Measurements from ENCODE around the gene ANO8.

The ANO8 gene

DNA sequence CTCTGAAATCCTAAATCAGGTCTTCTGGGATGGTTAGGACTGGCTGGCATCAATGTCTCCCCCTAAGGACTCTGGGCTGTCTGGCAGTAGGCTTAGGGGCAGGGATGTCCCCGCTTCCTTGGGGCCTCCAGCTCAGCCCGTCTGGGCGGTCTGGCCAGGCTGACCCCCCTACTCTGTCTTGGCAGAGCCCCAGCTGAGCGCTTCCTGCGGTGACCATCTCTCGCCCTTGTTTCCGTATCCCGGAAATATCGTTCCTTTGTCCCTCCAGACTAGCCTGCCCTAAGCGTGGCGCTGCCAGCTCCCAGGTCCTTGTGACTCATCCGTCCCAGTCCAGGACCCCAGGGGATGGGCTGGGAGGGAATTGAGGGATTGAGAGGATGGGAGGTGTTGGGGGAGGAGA is 14.0 kb upstream of the ANO8 start:
- Histone ChIP-seq H3K14ac (ENCODE audit: low read length) (no peak overlapping the region), H4K91ac (ENCODE audit: low read depth, low read length, poor library complexity) (no peak overlapping the region), H3K4me3 (ENCODE audit: low read length in 2 of 2) (no peak overlapping the region), H2BK120ac (ENCODE audit: low read depth, low read length) (no peak overlapping the region), H2BK15ac (ENCODE audit: low read length) (no peak overlapping the region), H3K27ac (replicated peaks; ENCODE audit: low read length) (no peak overlapping the region), H3K4ac (ENCODE audit: low read length) (no peak overlapping the region), H2AFZ (ENCODE audit: low read length) (peak overlapping the region; percentile 79), H2BK12ac (ENCODE audit: low read length) (no peak overlapping the region), H3K27me3 (ENCODE audit: control insufficient read depth in 3 of 3, insufficient read depth in 3 of 3, low read depth in 1 of 3, low read length in 3 of 3) (no peaks in the 10 kb centered on the region), H3K9me3 (replicated peaks in 1 of 2; ENCODE audit: control insufficient read depth in 2 of 2, insufficient read depth in 1 of 2, low read depth in 1 of 2, low read length in 2 of 2) (no peaks in the 10 kb centered on the region), H4K8ac (ENCODE audit: low read depth, low read length) (no peak overlapping the region), H3K9ac (ENCODE audit: low read depth, low read length, poor library complexity) (no peak overlapping the region), H3K4me2 (ENCODE audit: insufficient read depth, low read length, poor library complexity, severe bottlenecking) (no peak overlapping the region), H3K23ac (ENCODE audit: low read depth, low read length, poor library complexity) (no peak overlapping the region), H3K18ac (ENCODE audit: low read length) (peak overlapping the region; percentile 86), H3K79me1 (ENCODE audit: low read depth, low read length) (no peaks in the 10 kb centered on the region), H2AK5ac (ENCODE audit: low read depth, low read length) (no peak overlapping the region), H3K36me3 (replicated peaks in 1 of 2; ENCODE audit: control insufficient read depth in 2 of 2, insufficient read depth in 2 of 2, low read length in 2 of 2) (no peaks in the 10 kb centered on the region), H3K4me1 (ENCODE audit: control insufficient read depth in 2 of 2, insufficient read depth in 1 of 2, low read depth in 1 of 2, low read length in 2 of 2) (peaks cover 2 to 4% of the 10 kb centered on the region in 2 donors), H2BK5ac (ENCODE audit: low read length) (no peak overlapping the region)
- peak; percentile 23 for DNase-seq (ENCODE audit: low spot score)
- WGBS, 2 donors (ENCODE audit: extremely low coverage in 2 of 2, insufficient read length in 2 of 2, insufficient replicate concordance in 1 of 2): no CpG with 5 or more reads among the region's 12 CpGs

DNA sequence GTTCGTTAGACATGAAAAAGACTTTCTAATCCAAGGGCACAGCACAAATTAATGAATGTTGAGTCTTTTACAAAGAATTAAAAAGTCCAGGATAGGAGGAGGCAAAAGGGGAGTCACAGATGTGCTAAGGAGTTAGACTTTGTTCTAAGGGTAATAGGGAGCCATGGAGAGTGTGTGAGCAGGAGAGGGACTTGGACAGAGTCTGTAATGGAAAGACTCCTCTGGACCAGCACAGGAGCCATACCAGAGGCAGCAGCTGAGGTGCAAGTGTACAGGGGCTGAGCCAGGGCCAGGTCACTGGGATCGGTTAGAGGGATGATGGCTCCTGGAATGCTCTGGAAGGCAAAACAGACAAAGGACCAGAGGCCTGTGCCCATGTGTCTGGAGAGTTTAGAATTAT is 13.2 kb upstream of the ANO8 start:
- H3K27ac ChIP-seq (replicated peaks; ENCODE audit: low read length): no peak overlapping the region
- H3K79me1 ChIP-seq (ENCODE audit: low read depth, low read length): no peaks in the 10 kb centered on the region
- no peak overlapping the region for H2BK5ac ChIP-seq (ENCODE audit: low read length)
- peaks cover 2 to 4% of the 10 kb centered on the region in 2 donors for H3K4me1 ChIP-seq (ENCODE audit: control insufficient read depth in 2 of 2, insufficient read depth in 1 of 2, low read depth in 1 of 2, low read length in 2 of 2)
- H2BK120ac ChIP-seq (ENCODE audit: low read depth, low read length): no peak overlapping the region
- H3K9me3 ChIP-seq (replicated peaks in 1 of 2; ENCODE audit: control insufficient read depth in 2 of 2, insufficient read depth in 1 of 2, low read depth in 1 of 2, low read length in 2 of 2): no peaks in the 10 kb centered on the region
- no peak overlapping the region for H3K23ac ChIP-seq (ENCODE audit: low read depth, low read length, poor library complexity)
- H2AK5ac ChIP-seq (ENCODE audit: low read depth, low read length): no peak overlapping the region
- H2BK12ac ChIP-seq (ENCODE audit: low read length): no peak overlapping the region
- no peak overlapping the region for H3K14ac ChIP-seq (ENCODE audit: low read length)
- no CpG with 5 or more reads among the region's 2 CpGs for WGBS, 2 donors (ENCODE audit: extremely low coverage in 2 of 2, insufficient read length in 2 of 2, insufficient replicate concordance in 1 of 2)
- H3K4me3 ChIP-seq (ENCODE audit: low read length in 2 of 2): no peak overlapping the region
- H3K4me2 ChIP-seq (ENCODE audit: insufficient read depth, low read length, poor library complexity, severe bottlenecking): no peak overlapping the region
- no peak overlapping the region for H4K91ac ChIP-seq (ENCODE audit: low read depth, low read length, poor library complexity)
- H3K18ac ChIP-seq (ENCODE audit: low read length): no peak overlapping the region
- H3K36me3 ChIP-seq (replicated peaks in 1 of 2; ENCODE audit: control insufficient read depth in 2 of 2, insufficient read depth in 2 of 2, low read length in 2 of 2): peaks cover 0 to 3% of the 10 kb centered on the region in 2 donors
- no peak for DNase-seq (ENCODE audit: low spot score)
- H2AFZ ChIP-seq (ENCODE audit: low read length): no peak overlapping the region
- no peak overlapping the region for H2BK15ac ChIP-seq (ENCODE audit: low read length)
- H3K27me3 ChIP-seq (ENCODE audit: control insufficient read depth in 3 of 3, insufficient read depth in 3 of 3, low read depth in 1 of 3, low read length in 3 of 3): no peaks in the 10 kb centered on the region
- H3K9ac ChIP-seq (ENCODE audit: low read depth, low read length, poor library complexity): no peak overlapping the region
- no peak overlapping the region for H4K8ac ChIP-seq (ENCODE audit: low read depth, low read length)
- no peak overlapping the region for H3K4ac ChIP-seq (ENCODE audit: low read length)

DNA sequence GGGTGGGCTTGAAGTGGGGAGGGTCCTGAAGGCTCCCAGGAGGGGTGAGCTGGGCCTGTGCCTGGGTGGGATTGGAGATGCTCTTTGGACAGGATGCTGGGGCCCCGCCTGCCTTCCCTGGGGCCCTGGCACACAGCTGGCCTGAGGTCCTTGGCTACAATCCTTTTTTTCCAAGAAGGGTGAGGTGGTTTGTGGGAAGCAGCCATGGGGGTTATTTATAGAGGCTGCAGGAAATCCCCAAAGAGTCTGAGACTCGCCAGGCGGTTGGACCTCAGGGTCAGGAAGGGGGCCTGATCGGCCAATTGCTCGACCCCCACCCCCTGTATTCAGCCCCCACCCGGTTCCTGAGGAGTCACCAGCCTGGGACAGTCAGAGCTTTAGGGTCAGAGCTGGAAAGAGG is 12.7 kb upstream of the ANO8 start:
- no peak overlapping the region for H3K4ac ChIP-seq (ENCODE audit: low read length)
- no peak overlapping the region for H3K4me3 ChIP-seq (ENCODE audit: low read length in 2 of 2)
- no peak overlapping the region for H3K18ac ChIP-seq (ENCODE audit: low read length)
- H4K8ac ChIP-seq (ENCODE audit: low read depth, low read length): no peak overlapping the region
- peaks cover 0 to 6% of the 10 kb centered on the region in 2 donors for H3K36me3 ChIP-seq (replicated peaks in 1 of 2; ENCODE audit: control insufficient read depth in 2 of 2, insufficient read depth in 2 of 2, low read length in 2 of 2)
- no peak overlapping the region for H2BK120ac ChIP-seq (ENCODE audit: low read depth, low read length)
- no peak overlapping the region for H3K27ac ChIP-seq (replicated peaks; ENCODE audit: low read length)
- no peak for DNase-seq (ENCODE audit: low spot score)
- no peak overlapping the region for H3K9ac ChIP-seq (ENCODE audit: low read depth, low read length, poor library complexity)
- no CpG with 5 or more reads among the region's 6 CpGs for WGBS, 2 donors (ENCODE audit: extremely low coverage in 2 of 2, insufficient read length in 2 of 2, insufficient replicate concordance in 1 of 2)
- no peaks in the 10 kb centered on the region for H3K27me3 ChIP-seq (ENCODE audit: control insufficient read depth in 3 of 3, insufficient read depth in 3 of 3, low read depth in 1 of 3, low read length in 3 of 3)
- no peak overlapping the region for H3K4me2 ChIP-seq (ENCODE audit: insufficient read depth, low read length, poor library complexity, severe bottlenecking)
- no peak overlapping the region for H4K91ac ChIP-seq (ENCODE audit: low read depth, low read length, poor library complexity)
- H3K79me1 ChIP-seq (ENCODE audit: low read depth, low read length): no peaks in the 10 kb centered on the region
- H3K9me3 ChIP-seq (replicated peaks in 1 of 2; ENCODE audit: control insufficient read depth in 2 of 2, insufficient read depth in 1 of 2, low read depth in 1 of 2, low read length in 2 of 2): no peaks in the 10 kb centered on the region
- H2AK5ac ChIP-seq (ENCODE audit: low read depth, low read length): peak overlapping the region; percentile 36
- no peak overlapping the region for H2BK15ac ChIP-seq (ENCODE audit: low read length)
- H3K4me1 ChIP-seq (ENCODE audit: control insufficient read depth in 2 of 2, insufficient read depth in 1 of 2, low read depth in 1 of 2, low read length in 2 of 2): peaks cover 2 to 4% of the 10 kb centered on the region in 2 donors
- no peak overlapping the region for H3K14ac ChIP-seq (ENCODE audit: low read length)
- H2AFZ ChIP-seq (ENCODE audit: low read length): no peak overlapping the region
- H2BK5ac ChIP-seq (ENCODE audit: low read length): no peak overlapping the region
- no peak overlapping the region for H3K23ac ChIP-seq (ENCODE audit: low read depth, low read length, poor library complexity)
- no peak overlapping the region for H2BK12ac ChIP-seq (ENCODE audit: low read length)

DNA sequence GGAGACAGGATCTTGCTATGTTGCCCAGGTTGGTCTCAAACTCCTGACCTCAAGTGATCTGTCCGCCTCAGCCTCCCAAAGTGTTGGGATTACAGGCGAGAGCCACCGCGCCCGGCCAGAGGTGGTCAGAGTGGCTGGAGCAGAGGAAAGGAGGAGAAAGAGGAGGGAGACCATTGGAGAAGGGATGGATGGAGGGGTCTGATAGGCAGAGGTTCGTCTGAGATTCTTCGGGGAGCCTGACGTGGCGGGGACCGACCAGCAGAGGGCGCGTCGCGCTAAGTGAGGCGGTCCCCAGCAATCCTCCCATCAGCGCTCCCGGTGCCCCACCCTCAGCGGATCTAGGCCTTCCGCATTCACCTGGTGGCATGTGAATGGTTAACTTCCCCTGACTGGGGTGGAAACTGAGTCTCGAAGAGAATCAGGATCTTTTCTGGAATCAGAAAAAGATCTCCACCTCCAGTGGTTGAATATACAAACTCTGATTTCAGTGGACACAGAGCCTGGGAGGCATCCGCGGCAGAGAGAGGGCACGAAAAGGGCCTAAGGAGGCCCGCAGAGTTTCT is 11.5 kb upstream of the ANO8 start:
- no CpG with 5 or more reads among the region's 24 CpGs for WGBS, 2 donors (ENCODE audit: extremely low coverage in 2 of 2, insufficient read length in 2 of 2, insufficient replicate concordance in 1 of 2)
- DNase-seq (ENCODE audit: low spot score): peak; percentile 66

More for the DNA sequence above, 11.5 kb upstream of the ANO8 start:
- Histone ChIP-seq H2BK15ac (ENCODE audit: low read length) (no peak overlapping the region), H3K27ac (replicated peaks; ENCODE audit: low read length) (no peak overlapping the region), H3K9ac (ENCODE audit: low read depth, low read length, poor library complexity) (no peak overlapping the region), H2BK12ac (ENCODE audit: low read length) (no peak overlapping the region), H3K9me3 (replicated peaks in 1 of 2; ENCODE audit: control insufficient read depth in 2 of 2, insufficient read depth in 1 of 2, low read depth in 1 of 2, low read length in 2 of 2) (no peaks in the 10 kb centered on the region), H3K4me3 (ENCODE audit: low read length in 2 of 2) (no peak overlapping the region), H4K91ac (ENCODE audit: low read depth, low read length, poor library complexity) (no peak overlapping the region), H3K36me3 (replicated peaks in 1 of 2; ENCODE audit: control insufficient read depth in 2 of 2, insufficient read depth in 2 of 2, low read length in 2 of 2) (peaks cover 6 to 16% of the 10 kb centered on the region in 2 donors), H3K18ac (ENCODE audit: low read length) (no peak overlapping the region), H2BK5ac (ENCODE audit: low read length) (no peak overlapping the region), H3K4me1 (ENCODE audit: control insufficient read depth in 2 of 2, insufficient read depth in 1 of 2, low read depth in 1 of 2, low read length in 2 of 2) (peaks cover 2 to 4% of the 10 kb centered on the region in 2 donors), H3K23ac (ENCODE audit: low read depth, low read length, poor library complexity) (no peak overlapping the region), H4K8ac (ENCODE audit: low read depth, low read length) (no peak overlapping the region), H2BK120ac (ENCODE audit: low read depth, low read length) (no peak overlapping the region), H3K14ac (ENCODE audit: low read length) (no peak overlapping the region), H3K4me2 (ENCODE audit: insufficient read depth, low read length, poor library complexity, severe bottlenecking) (no peak overlapping the region), H3K79me1 (ENCODE audit: low read depth, low read length) (peaks cover 4% of the 10 kb centered on the region), H2AFZ (ENCODE audit: low read length) (peak overlapping the region; percentile 32), H3K4ac (ENCODE audit: low read length) (no peak overlapping the region), H3K27me3 (ENCODE audit: control insufficient read depth in 3 of 3, insufficient read depth in 3 of 3, low read depth in 1 of 3, low read length in 3 of 3) (no peaks in the 10 kb centered on the region), H2AK5ac (ENCODE audit: low read depth, low read length) (no peak overlapping the region)
